Tibial artery (tissue), 4 donors: Measurements from ENCODE around the gene ABI2.
A peak's percentile ranks its signal among the peaks of the same experiment; 100 is the strongest.

Experiments
- DNase-seq, 2 donors: peaks; one replicate each; pipeline ENCODE4 v3.0.0-alpha.2; 2019
- H3K27ac ChIP-seq, 2 donors: fragments of 200-600 bp; sonication (generic) in 1 of 2; 1 replicate in 1 of 2; 2 replicates in 1 of 2; pipeline ENCODE4 v1.5.1; 2018 to 2019; ENCODE audit warnings: mild to moderate bottlenecking in 1 of 2
- H3K27me3 ChIP-seq, 2 donors: fragments of 200-600 bp; sonication (generic) in 1 of 2; one replicate each; pipeline versions ENCODE4 v1.5.1 to v1.6.0; 2016 to 2019
- H3K36me3 ChIP-seq, 3 donors: fragments of 200-600 bp; sonication (generic) in 2 of 3; one replicate each; pipeline ENCODE4 v1.5.1; 2016 to 2019; ENCODE audit warnings: mild to moderate bottlenecking in 2 of 3
- H3K4me1 ChIP-seq, 4 donors: fragments of 200-600 bp; sonication (generic) in 2 of 4; 1 replicate in 3 of 4; 2 replicates in 1 of 4; pipeline ENCODE4 v1.5.1; 2016 to 2019
- H3K4me3 ChIP-seq, 2 donors: fragments of 200-600 bp; sonication (generic) in 1 of 2; 1 replicate in 1 of 2; 2 replicates in 1 of 2; pipeline ENCODE4 v1.5.1; 2018 to 2019; ENCODE audit warnings: mild to moderate bottlenecking in 2 of 2
- H3K9me3 ChIP-seq, 3 donors: fragments of 200-600 bp; sonication (generic) in 1 of 3; one replicate each; pipeline ENCODE4 v1.5.1; 2016 to 2019
- CTCF ChIP-seq, 2 experiments: fragments of 200-600 bp in 1 of 2; fragments of 450-650 bp in 1 of 2; IDR thresholded peaks; one replicate each; pipeline ENCODE4 v1.5.1; 2017 to 2019; ENCODE audit warnings: antibody characterized with exemption in 2 of 2, mild to moderate bottlenecking in 1 of 2, moderate library complexity in 1 of 2
- intact Hi-C: fragments of 100-400 bp; cut with DNase I; formaldehyde crosslinking; loops from one replicate; pipeline ENCODE4 v1.15.0; 2023; ENCODE audit warnings: low total_unique reads

Gene ABI2

GRCh38 chr2:203451689-203452088, 123.5 kb downstream of the ABI2 start:
- H3K27ac ChIP-seq = no peak overlapping the region
- no peaks in the 10 kb centered on the region for H3K27me3 ChIP-seq
- H3K36me3 ChIP-seq = peaks cover 8 to 47% (median 47%) of the 10 kb centered on the region in 3 donors
- DNase-seq = no peak
- intact Hi-C loops = no loop called here
- H3K4me3 ChIP-seq = no peak overlapping the region
- peaks cover 0 to 22% (median 6%) of the 10 kb centered on the region in 4 donors for H3K4me1 ChIP-seq
- TF ChIP-seq CTCF (IDR thresholded peaks at IDR 0.05) = no peak
- H3K9me3 ChIP-seq = no peaks in the 10 kb centered on the region

GRCh38 chr2:203453858-203454451, 125.8 kb downstream of the ABI2 start:
- peaks cover 1 to 58% (median 44%) of the 10 kb centered on the region in 3 donors for H3K36me3 ChIP-seq
- H3K4me3 ChIP-seq = no peak overlapping the region
- peak overlapping the region in 1 of 2 donors; percentile 16 for H3K27ac ChIP-seq
- DNase-seq = no peak
- peak; percentile 69 to 72 for TF ChIP-seq CTCF (IDR thresholded peaks at IDR 0.05)
- no peaks in the 10 kb centered on the region for H3K27me3 ChIP-seq
- H3K4me1 ChIP-seq = peaks cover 0 to 22% (median 6%) of the 10 kb centered on the region in 4 donors
- H3K9me3 ChIP-seq = no peaks in the 10 kb centered on the region
- intact Hi-C loops = no loop called here

- Histone ChIP-seq H3K4me1 (peaks cover 0 to 22% (median 6%) of the 10 kb centered on the region in 4 donors), H3K36me3 (peaks cover 10 to 60% (median 49%) of the 10 kb centered on the region in 3 donors), H3K9me3 (no peaks in the 10 kb centered on the region), H3K27me3 (no peaks in the 10 kb centered on the region), H3K4me3 (no peak overlapping the region), H3K27ac (no peak overlapping the region)
- intact Hi-C loops = no loop called here
- no peak for TF ChIP-seq CTCF (IDR thresholded peaks at IDR 0.05)
- DNase-seq = no peak
Observed at GRCh38 chr2:203455209-203455608, 127.0 kb downstream of the ABI2 start.

GRCh38 chr2:203461746-203462145, 133.6 kb downstream of the ABI2 start:
- no peaks in the 10 kb centered on the region for H3K9me3 ChIP-seq
- TF ChIP-seq CTCF (IDR thresholded peaks at IDR 0.05) = no peak
- intact Hi-C loops = loop anchor here (10.0 kb wide), 1 partner anchor 1007 kb away; no protein-coding TSS in a partner anchor
- no peaks in the 10 kb centered on the region for H3K27me3 ChIP-seq
- no peak overlapping the region for H3K4me3 ChIP-seq
- H3K27ac ChIP-seq = no peak overlapping the region
- H3K4me1 ChIP-seq = peaks cover 0 to 4% (median 0%) of the 10 kb centered on the region in 4 donors
- peaks cover 10 to 36% (median 33%) of the 10 kb centered on the region in 3 donors for H3K36me3 ChIP-seq
- DNase-seq = no peak

- peaks cover 0 to 4% (median 0%) of the 10 kb centered on the region in 4 donors for H3K4me1 ChIP-seq
- no peaks in the 10 kb centered on the region for H3K9me3 ChIP-seq
- peaks cover 10 to 34% (median 32%) of the 10 kb centered on the region in 3 donors for H3K36me3 ChIP-seq
- no peak for DNase-seq
- intact Hi-C loops = loop anchor here (10.0 kb wide), 1 partner anchor 1008 kb away; no protein-coding TSS in a partner anchor
- no peaks in the 10 kb centered on the region for H3K27me3 ChIP-seq
- H3K4me3 ChIP-seq = no peak overlapping the region
- no peak overlapping the region for H3K27ac ChIP-seq
- TF ChIP-seq CTCF (IDR thresholded peaks at IDR 0.05) = no peak
Observed at GRCh38 chr2:203462308-203462707, 134.1 kb downstream of the ABI2 start.
